ENCODE results near the gene GANAB.
"Not testable (repeated sequence)": the region's sequence is repeated elsewhere in the genome, so short reads cannot be mapped to it uniquely, and the experiment has no call there.

The GANAB gene

DNA sequence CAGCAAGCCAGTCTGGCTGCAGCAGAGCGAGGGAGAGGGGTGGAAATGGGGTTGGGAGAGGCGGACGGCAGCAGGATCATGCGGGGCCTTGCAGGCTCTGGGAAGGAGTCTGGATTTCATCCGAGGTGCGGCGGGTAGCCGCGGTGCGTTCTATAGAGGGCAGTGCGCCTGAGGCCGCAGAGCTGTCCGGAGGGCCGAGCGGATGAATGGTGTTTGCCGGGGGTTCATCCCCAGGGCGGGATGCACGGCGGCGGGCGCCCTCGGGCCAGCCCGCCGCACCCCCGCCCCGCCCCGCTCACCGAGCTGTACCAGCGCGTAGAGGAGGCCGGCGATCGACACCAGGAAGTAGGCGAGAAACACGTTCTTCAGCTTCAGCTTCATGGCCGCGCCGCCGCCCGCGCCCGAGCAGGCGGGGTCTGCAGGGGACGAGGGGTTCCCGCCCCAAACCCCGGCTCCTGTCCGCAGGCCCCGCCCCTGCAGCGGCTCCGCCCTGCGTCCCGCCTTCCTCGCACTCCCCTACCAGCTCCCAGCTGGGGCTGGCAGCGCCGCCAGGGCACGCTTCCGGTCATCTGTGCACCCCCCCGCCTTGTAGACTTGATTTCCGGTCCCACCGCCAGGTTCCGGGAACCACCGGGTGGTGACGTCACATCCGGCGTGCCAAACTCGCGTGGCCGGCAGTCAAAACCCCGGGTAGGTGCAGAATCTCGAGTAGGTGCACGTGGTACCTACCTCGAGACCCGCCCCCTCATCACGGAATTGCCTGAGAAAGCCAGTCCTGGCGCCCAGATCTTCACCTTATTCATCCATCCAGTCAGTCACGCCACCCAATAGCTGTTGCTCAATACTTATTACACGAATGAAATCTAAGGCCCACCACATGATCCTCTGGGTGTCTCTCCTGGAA is 24.6 kb downstream of the GANAB start, which contains the start of gene B3GAT3:
Gene B3GAT3 (minus strand): TSS at position 420 of the 904 bp plus-strand sequence. CDS start 39 bp downstream, at position 381.
- DNase-seq (ENCODE audit: low read depth in 2 of 3, low spot score in 2 of 3), result peak; percentile 94 to 97 (median 95)

DNA sequence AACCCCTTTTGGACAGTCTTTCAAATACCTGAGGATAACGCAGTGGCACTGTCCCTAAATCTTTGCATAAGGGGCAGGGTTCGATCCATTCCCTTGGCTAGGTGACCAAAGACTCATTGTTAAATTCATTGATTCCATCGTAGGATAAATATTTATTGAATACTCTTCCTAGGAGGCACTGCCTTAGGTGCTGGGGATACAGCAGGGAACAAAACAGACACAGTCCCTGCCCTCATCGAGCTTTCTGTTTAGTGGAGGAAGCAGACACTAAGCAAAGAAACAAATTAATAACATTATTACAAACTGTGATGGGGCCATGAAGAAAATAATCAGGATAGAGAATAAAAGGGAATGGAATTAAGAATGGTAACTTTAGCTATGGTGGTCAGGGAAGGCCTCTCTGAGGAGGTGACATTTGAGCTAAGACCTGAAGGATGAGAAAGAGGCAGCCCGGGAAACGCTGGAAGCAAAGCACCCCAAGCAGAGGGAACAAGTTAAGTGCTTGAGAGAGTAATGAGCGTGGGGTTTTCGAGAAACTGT is 25.3 kb downstream of the GANAB start:
- no peak for DNase-seq (ENCODE audit: low read depth in 2 of 3, low spot score in 2 of 3)

GRCh38 chr11:62616957-62617356 is 29.5 kb downstream of the GANAB start:
- not testable (repeated sequence) for DNase-seq (ENCODE audit: low read depth in 2 of 3, low spot score in 2 of 3)

DNA sequence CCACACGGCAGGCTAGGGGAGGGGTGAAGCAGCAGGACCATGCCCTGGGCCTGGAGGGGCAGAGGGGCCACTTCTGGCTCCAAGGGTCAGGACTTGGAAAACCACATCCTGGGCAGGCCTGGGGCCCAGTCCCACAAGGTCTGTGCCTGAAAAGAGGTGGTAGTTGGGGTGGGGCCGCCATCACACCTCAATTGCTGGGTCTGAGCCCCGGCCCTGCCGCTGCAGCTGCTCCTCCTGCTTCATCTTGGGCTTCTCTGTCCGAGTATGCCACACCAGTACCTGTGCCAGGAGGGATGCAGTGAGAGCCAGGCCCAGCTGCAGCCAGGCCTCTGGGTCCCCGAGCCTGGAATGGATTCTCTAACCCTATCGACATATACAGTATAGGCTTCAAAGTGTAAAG is 30.9 kb downstream of the GANAB start:
- DNase-seq (ENCODE audit: low read depth in 2 of 3, low spot score in 2 of 3), result no peak

DNA sequence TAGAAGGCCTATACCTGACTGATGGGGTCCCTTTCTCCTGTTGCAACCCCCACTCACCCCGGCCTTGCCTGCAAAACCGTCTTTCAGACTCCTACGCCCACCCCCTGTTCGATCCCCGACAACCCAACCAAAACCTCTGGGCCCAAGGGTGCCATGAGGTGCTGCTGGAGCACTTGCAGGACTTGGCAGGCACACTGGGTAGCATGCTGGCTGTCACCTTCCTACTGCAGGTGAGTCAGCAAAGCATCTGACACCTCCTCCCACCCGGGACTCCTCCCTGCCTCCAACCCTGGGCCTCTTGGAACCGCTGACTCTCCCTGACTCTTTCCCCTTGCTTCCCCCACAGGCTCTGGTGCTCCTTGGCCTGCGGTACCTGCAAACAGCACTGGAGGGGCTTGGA is 32.1 kb downstream of the GANAB start:
- DNase-seq (ENCODE audit: low read depth in 2 of 3, low spot score in 2 of 3), result no peak

GRCh38 chr11:62613291-62613778 is 33.1 kb downstream of the GANAB start:
- DNase-seq (ENCODE audit: low read depth in 2 of 3, low spot score in 2 of 3), result no peak

DNA sequence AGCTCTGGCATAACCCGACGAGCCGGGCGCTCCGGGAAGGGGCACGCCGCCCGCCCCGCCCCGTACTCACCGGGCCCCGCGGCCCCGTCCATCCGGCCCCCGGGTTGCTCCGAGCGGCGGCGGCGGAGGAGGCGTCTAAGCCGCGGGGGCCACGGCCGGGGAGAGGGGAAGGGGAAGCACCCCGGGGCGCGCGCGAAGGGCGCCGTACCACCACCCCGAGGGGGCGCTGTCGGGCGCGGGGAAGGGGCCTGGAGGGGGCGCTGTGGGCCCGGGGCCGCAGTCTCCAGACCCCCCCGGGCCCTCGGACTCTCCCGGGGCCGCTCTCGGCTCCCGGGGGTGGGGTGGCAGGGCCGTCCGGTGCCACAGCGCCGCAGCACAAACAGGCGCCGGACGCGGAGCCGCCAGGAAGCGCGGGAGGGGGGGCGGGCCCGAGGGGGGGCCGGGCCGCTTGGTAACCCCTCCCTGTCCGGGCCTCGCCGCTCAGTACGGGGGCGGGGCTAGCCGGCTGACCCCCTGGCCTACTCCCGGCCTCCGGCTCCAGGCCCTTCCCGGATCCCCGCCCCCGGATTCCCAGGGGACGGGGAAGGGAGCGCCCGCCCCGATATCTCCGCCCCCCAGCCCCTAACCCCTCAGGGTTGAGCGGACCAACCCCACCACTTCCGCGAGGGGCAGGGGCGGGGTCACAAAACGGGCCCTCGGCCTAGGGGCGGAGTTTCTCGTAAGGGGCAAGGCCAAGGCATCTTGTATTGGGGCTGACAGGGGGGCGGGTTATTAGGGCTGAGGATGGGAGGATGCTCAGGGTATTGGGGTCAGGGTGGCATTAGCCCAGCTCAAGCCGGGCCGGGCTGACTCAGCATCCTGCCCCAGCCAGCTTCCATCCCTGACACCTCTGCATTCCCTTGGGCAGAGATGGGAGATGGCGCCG is 33.8 kb downstream of the GANAB start, which contains the start of the genes EML3 and ROM1:
Gene EML3 (minus strand): TSS at position 410 of the 925 bp plus-strand sequence. CDS start 318 bp downstream, at position 92.
Gene ROM1 (plus strand): TSS at position 892 of the 925 bp plus-strand sequence. CDS start 25 bp downstream, at position 917.
- peak; percentile 69 to 87 (median 79) for DNase-seq (ENCODE audit: low read depth in 2 of 3, low spot score in 2 of 3)

DNA sequence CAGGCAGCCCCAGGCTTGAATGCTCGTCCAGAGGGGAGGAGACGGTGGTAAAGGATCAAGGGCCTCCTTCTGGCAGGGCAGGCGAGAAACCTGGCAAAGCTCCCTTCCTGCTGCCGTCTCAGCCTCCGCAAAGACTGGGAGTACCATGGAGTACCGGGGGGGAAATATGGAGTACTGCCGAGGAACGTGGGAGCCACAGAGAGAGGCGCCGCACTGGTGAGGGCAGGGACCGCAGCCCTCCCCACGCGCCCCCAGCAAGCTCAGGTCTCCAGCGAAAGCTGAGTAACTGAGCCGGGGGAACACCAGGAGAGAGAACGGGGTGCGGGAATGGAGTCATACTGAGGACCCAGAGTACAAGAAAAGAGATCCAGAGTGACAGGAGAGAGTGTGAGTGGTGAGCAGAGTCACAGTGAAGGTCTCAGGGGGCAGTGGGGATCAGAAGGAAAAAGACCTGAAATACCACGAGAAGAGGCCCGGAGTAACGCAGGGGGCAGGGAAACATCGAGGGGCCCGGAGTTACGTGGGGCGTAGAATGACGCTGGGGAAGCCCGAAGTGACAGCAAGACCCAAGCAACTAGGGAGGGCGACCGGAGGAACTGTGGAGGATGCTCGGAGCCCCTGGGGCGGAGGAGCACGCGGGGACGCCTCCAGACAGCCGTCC is 34.6 kb downstream of the GANAB start:
- peak in 2 of 3 experiments; percentile 35 to 38 for DNase-seq (ENCODE audit: low read depth in 2 of 3, low spot score in 2 of 3)

DNA sequence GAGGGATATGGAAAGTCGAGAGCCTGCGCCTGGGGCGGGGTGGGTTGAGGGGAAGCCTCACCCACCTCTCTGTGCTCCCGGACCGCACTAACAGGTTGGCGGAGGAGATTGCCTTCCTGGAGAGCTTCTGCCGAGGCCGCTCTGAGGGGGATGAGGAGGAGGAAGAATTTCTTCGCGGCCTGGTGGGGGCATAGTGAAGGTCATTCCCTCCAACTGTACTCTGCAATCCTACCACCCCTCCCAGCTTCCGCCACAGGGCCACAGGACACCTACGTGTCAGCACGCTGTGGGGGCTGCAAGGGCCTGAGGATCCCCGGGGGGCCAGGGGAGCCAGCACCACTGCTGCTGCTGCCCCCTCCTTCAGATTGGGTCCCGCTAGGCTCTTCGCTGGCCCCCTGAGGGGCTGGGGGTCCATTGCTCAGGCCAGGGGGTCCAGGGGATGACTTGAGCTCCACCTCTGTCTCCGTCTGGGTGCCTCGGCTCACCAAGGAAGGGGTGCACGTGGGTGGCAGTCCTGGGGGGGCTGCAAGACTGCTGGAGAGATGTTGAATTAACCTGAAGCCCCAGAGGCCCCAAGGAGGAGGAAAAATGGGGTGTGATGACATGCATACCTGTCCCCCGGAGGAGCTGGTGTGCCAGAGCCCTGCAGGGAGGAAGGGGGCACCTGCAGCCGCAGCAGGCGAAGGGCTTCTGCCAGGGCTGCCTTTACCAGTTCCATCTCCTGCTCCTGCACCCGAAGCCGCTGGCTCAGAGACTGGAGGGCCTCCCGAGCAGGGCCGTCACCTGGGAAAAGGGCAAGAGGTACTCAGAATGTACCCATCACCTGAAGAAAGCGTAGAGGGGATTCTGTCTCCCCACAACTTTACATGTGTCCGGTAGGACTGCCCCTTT is 35.4 kb downstream of the GANAB start:
- DNase-seq (ENCODE audit: low read depth in 2 of 3, low spot score in 2 of 3), result no peak

GRCh38 chr11:62610403-62610802 is 36.0 kb downstream of the GANAB start:
- DNase-seq (ENCODE audit: low read depth in 2 of 3, low spot score in 2 of 3), result no peak

DNA sequence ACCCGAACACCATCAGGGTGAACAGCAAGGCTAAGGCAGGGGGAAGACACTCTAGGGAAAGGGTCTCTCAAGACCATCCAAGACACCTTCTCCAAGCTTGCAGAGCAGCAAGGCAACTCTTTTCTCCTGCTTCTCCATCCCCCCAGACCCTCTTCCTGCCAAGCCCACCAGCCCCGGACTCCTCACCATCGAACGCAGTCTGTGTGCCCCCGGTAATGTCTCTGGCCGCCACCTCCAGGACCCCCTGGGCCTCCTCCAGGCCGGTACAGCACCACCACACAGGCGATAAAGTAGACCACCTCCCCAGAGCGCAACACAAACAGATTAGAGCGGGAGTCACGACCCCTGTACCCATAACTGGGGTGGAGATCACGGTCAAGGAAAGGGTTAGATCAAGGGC is 37.6 kb downstream of the GANAB start:
- no peak for DNase-seq (ENCODE audit: low read depth in 2 of 3, low spot score in 2 of 3)

GRCh38 chr11:62607714-62608113 is 38.7 kb downstream of the GANAB start:
- no peak for DNase-seq (ENCODE audit: low read depth in 2 of 3, low spot score in 2 of 3)

DNA sequence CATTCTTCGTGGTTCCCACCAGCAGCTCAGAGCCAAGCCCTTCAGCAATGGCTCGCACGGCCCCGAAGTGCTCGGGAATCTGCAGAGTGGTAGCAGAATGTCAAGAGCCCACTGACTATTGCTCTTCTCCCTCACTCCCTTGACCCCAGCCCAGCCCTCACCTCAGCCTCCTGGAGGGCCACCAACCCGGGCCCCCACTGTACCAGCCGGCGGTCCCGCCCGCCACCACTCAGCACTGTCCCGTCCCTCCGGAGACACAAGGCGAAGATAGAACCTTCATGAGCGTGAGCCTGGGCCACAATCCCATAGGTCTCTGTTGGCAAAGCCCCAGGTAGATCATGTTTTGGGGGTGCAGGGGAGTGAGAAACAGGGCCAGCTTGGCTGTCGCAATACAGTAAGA is 40.5 kb downstream of the GANAB start:
- DNase-seq (ENCODE audit: low read depth in 2 of 3, low spot score in 2 of 3), result no peak

GRCh38 chr11:62605467-62605866 is 40.9 kb downstream of the GANAB start:
- DNase-seq (ENCODE audit: low read depth in 2 of 3, low spot score in 2 of 3), result no peak

DNA sequence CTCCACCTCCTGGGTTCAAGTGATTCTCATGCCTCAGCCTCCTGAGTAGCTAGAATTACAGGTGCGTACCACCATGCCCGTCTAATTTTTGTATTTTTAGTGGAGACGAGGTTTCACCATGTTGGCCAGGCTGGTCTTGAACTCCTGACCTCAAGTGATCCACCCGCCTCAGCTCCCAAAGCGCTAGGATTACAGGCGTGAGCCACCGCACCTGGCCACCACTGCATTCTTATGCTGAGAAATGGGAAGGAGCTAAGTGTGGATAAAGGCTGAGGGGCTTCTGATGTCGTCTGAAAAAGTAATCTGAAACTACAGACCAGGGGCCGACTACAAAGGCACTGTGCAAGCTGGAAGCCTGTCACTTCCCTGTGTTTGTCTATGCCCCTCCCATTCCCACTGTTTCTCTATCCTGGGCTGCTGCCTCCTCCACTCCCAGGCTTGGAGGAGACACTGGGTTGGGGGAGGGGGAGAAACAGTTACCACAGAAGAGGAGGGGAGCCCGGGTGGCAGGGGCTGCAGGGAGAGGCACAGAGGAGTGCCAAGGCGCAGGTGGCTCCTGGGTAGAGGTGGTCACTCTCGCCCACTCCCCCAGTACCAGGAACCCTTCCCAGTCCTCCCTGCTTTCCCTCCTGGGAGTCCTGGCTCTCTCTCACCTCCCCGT is 41.8 kb downstream of the GANAB start:
- no peak for DNase-seq (ENCODE audit: low read depth in 2 of 3, low spot score in 2 of 3)

DNA sequence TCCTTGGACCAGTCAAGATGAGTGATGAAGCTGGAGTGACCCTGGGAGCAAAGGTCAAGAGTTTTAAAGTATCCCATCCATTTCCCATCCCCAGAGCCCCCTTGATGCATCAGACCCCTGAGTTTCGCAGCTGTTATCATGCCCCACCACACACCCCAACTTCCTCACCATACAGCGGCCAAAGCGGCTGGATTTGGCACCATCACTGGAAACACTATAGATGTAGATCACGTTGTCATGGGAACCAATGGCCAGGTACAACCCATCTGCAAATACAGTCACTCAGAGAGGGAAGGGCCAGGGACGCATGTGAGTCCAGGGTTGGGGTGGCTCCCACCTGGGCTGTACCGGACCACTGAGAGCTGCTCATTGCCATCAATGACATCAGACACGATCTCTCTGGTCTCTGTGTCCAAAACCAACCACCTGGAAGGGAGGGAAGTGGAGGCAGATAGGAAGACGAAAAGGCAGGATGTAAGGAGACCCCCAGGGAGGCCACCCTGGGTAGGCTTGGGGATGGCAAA is 42.6 kb downstream of the GANAB start:
- no peak for DNase-seq (ENCODE audit: low read depth in 2 of 3, low spot score in 2 of 3)

GRCh38 chr11:62603072-62603408 is 43.4 kb downstream of the GANAB start:
- no peak for DNase-seq (ENCODE audit: low read depth in 2 of 3, low spot score in 2 of 3)

DNA sequence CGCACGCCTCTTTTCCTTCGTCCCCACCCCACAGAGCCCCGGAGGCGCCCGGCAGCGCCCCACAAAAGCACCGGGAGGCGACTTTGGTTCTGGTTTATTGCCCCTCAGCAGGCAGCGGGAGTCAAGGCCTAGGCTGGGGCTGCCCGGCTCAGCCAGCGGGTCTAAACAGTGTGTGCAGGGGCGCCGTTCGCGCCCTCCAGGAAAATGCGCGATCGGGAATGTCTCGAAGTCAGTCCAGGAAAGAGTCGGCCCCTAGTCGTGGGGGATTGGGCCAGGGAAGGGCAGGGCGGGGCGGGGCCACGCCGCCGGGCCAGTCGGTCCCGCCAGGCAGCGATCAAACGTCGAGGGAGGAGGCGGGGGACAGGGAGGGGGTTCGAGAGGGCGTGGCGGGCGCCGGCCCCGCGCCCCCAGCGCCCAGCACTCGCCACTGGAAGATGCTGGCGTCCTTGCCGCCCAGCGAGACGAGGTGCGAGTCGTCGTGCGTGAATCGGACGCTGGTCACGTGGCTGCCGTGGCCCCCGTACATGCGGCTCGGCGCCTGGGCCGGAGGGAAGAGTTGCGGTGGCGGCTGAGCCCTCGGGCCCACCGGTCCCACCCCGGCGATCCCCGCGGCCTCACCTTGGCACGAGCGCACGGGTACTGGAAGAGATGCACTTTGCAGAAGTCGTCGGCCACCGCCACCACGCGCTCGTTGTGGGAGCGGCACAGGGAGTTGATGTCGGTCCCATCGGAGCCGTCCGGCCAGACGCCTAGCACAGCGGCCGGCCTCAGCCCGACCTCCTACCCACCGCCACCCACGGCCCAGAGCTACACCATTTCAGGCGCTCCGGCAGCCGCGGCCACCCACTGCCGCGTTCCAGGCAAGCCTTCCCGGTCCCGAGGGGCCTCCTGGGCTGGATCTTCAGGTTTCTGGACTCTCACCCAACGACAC is 44.0 kb downstream of the GANAB start:
- DNase-seq (ENCODE audit: low read depth in 2 of 3, low spot score in 2 of 3), result no peak
